Measurements from ENCODE around the gene RNF217. TPM values are rescaled to one million over a fixed set of nuclear protein-coding genes. Genes with fewer than 3 reads are reported as not detected.

Gene RNF217
- total RNA-seq, 1 experiment from 2014 or later, result 37.7 TPM

DNA sequence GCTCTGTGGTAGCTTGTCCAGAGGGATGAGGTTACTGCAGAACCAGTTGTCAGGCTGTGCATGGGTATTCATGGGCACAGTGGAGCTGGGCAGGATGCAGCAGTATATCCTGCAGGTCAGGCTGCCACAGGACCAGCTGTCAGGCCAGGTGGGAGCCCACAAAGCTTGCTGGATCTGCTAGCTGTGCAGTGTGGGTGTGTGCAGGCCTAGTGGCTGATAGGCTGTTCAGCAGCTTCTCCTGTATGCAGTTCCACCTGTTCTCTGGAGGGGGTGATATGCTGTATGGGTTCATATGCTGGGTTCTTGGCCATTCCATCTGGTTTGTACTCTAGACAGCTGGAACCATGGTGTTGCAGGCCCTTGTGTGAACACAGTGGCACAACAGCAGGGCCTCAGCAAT is 150.7 kb downstream of the RNF217 start:
- in situ Hi-C loops (cut with HindIII; ENCODE audit: low pct_unique_long_range_greater_than_20kb, low sequenced_read_pairs) (no loop called here), intact Hi-C loops (cut with micrococcal nuclease; ENCODE audit: unreplicated experiment) (loop anchor here (10.0 kb wide), 1 partner anchor 148 kb away; the partner anchor contains the start of gene RNF217)

DNA sequence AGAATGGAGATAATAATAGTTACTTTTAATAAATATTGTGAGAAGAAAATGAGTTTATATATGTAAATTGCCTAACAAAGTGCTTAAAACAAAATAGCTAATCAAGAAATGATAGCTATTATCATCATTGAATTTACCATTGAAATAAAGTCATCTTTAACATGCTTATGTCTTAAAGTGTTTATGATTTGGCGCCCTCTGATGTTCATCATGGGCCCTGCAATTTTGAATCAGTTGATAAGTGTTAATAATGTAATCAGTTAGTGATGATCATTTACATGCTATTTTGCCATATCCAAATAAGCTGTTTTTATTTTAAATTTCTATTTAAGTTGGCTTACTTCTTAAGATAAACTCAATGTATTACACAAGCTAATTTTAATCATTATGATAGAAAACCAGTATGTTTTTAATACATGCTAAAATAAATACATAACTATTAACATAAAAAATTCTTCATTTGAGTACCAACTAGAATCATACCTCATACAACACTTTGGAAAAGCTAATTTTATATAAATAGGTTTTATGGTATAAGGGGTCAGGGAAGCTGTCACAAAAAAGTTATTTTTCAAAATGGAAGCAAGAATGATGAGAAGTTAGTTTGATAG is 152.1 kb downstream of the RNF217 start:
- no peak for ATAC-seq

More for the DNA sequence above, 150.7 kb downstream of the RNF217 start:
- BruUV-seq (replicated peaks), result no TSS peak
- ChIA-PET CTCF (interaction anchor here (0.6 to 2.9 kb wide), 2 partner anchors 239 to 242 kb away, joined by 3 to 13 read pairs; no protein-coding TSS in a partner anchor), POLR2A (no interaction called here)
- Histone ChIP-seq H3K4me1 (ENCODE audit: control insufficient read depth, insufficient read depth, low read length) (no peaks in the 10 kb centered on the region; the same call in 1 of the 2 replicates), H3K27me3 (ENCODE audit: control insufficient read depth, insufficient read depth, low read length) (no peaks in the 10 kb centered on the region), H3K4me3 (ENCODE audit: low read depth in 2 of 2, low read length in 2 of 2) (no peak overlapping the region), H3K27ac (ENCODE audit: low read length) (no peak overlapping the region), H3K9me3 (ENCODE audit: control insufficient read depth, insufficient read depth, low read depth, low read length) (peaks cover 20% of the 10 kb centered on the region; the same call in 1 of the 2 replicates), H3K36me3 (ENCODE audit: control insufficient read depth, insufficient read depth, low read length) (no peaks in the 10 kb centered on the region)
- TF ChIP-seq, protein P1, sequence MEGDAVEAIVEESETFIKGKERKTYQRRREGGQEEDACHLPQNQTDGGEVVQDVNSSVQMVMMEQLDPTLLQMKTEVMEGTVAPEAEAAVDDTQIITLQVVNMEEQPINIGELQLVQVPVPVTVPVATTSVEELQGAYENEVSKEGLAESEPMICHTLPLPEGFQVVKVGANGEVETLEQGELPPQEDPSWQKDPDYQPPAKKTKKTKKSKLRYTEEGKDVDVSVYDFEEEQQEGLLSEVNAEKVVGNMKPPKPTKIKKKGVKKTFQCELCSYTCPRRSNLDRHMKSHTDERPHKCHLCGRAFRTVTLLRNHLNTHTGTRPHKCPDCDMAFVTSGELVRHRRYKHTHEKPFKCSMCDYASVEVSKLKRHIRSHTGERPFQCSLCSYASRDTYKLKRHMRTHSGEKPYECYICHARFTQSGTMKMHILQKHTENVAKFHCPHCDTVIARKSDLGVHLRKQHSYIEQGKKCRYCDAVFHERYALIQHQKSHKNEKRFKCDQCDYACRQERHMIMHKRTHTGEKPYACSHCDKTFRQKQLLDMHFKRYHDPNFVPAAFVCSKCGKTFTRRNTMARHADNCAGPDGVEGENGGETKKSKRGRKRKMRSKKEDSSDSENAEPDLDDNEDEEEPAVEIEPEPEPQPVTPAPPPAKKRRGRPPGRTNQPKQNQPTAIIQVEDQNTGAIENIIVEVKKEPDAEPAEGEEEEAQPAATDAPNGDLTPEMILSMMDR (IDR thresholded peaks at IDR 0.05), result no peak
- TF ChIP-seq, protein P2, sequence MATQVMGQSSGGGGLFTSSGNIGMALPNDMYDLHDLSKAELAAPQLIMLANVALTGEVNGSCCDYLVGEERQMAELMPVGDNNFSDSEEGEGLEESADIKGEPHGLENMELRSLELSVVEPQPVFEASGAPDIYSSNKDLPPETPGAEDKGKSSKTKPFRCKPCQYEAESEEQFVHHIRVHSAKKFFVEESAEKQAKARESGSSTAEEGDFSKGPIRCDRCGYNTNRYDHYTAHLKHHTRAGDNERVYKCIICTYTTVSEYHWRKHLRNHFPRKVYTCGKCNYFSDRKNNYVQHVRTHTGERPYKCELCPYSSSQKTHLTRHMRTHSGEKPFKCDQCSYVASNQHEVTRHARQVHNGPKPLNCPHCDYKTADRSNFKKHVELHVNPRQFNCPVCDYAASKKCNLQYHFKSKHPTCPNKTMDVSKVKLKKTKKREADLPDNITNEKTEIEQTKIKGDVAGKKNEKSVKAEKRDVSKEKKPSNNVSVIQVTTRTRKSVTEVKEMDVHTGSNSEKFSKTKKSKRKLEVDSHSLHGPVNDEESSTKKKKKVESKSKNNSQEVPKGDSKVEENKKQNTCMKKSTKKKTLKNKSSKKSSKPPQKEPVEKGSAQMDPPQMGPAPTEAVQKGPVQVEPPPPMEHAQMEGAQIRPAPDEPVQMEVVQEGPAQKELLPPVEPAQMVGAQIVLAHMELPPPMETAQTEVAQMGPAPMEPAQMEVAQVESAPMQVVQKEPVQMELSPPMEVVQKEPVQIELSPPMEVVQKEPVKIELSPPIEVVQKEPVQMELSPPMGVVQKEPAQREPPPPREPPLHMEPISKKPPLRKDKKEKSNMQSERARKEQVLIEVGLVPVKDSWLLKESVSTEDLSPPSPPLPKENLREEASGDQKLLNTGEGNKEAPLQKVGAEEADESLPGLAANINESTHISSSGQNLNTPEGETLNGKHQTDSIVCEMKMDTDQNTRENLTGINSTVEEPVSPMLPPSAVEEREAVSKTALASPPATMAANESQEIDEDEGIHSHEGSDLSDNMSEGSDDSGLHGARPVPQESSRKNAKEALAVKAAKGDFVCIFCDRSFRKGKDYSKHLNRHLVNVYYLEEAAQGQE (IDR thresholded peaks at IDR 0.05; ENCODE audit: insufficient read depth in 1 of 2, low read depth in 2 of 2, low read length in 1 of 2), result no peak
- TF ChIP-seq TCF7L2 (IDR thresholded peaks at IDR 0.05; ENCODE audit: low read depth, low read length) (no peak), POLR2AphosphoS5 (IDR thresholded peaks at IDR 0.05; ENCODE audit: low read depth, low read length) (no peak), SIN3A (IDR thresholded peaks at IDR 0.05; ENCODE audit: borderline replicate concordance, insufficient read depth, low read depth, low read length) (no peak)
- DNase-seq (ENCODE audit: low read depth, low spot score) (no peak), ATAC-seq (peak; percentile 48; the same call in 1 of the 2 replicates)

More for the DNA sequence above, 152.1 kb downstream of the RNF217 start:
- Histone ChIP-seq H3K9me3 (ENCODE audit: control insufficient read depth, insufficient read depth, low read depth, low read length) (peaks cover 18% of the 10 kb centered on the region; the same call in 1 of the 2 replicates), H3K4me3 (ENCODE audit: low read depth in 2 of 2, low read length in 2 of 2) (no peak overlapping the region), H3K36me3 (ENCODE audit: control insufficient read depth, insufficient read depth, low read length) (no peaks in the 10 kb centered on the region), H3K27me3 (ENCODE audit: control insufficient read depth, insufficient read depth, low read length) (no peaks in the 10 kb centered on the region), H3K27ac (ENCODE audit: low read length) (no peak overlapping the region), H3K4me1 (ENCODE audit: control insufficient read depth, insufficient read depth, low read length) (no peaks in the 10 kb centered on the region; the same call in 1 of the 2 replicates)
- POLR2A ChIA-PET, result no interaction called here
- intact Hi-C loops (cut with micrococcal nuclease; ENCODE audit: unreplicated experiment) (loop anchor here (1.0 to 10.0 kb wide), 2 partner anchors 150 to 244 kb away; partner anchors contain the start of gene RNF217), in situ Hi-C loops (cut with HindIII; ENCODE audit: low pct_unique_long_range_greater_than_20kb, low sequenced_read_pairs) (no loop called here)
- CTCF ChIA-PET, result interaction anchor here (0.6 to 2.9 kb wide), 3 partner anchors 243 to 1358 kb away, joined by 3 to 13 read pairs (median 3); no protein-coding TSS in a partner anchor
- TF ChIP-seq, protein P1 (IDR thresholded peaks at IDR 0.05), result peak; percentile 72; the same call in 1 of the 2 replicates
- TF ChIP-seq TCF7L2 (IDR thresholded peaks at IDR 0.05; ENCODE audit: low read depth, low read length) (no peak), POLR2AphosphoS5 (IDR thresholded peaks at IDR 0.05; ENCODE audit: low read depth, low read length) (no peak), SIN3A (IDR thresholded peaks at IDR 0.05; ENCODE audit: borderline replicate concordance, insufficient read depth, low read depth, low read length) (no peak)
- TF ChIP-seq, protein P2 (IDR thresholded peaks at IDR 0.05; ENCODE audit: insufficient read depth in 1 of 2, low read depth in 2 of 2, low read length in 1 of 2), result no peak
- BruUV-seq (replicated peaks), result no TSS peak
- DNase-seq (ENCODE audit: low read depth, low spot score), result no peak
